H1 (cell line): ENCODE data around the gene AZGP1. TPM values are rescaled to one million over a fixed set of nuclear protein-coding genes. Genes with fewer than 3 reads are reported as not detected.

ENCODE experiments used
- CTCF ChIA-PET: fragments of 300-600 bp; sonication (Branson Sonifier 250); formaldehyde crosslinking; loops from one replicate; lab custom pipeline; 2021; ENCODE audit not compliant: partially characterized antibody; lab: Charles Lee
- POLR2A ChIA-PET: fragments of 300-600 bp; sonication (Branson Sonifier 250); formaldehyde crosslinking; loops from one replicate; lab custom pipeline; 2021; ENCODE audit warnings: inconsistent platforms; ENCODE audit not compliant: partially characterized antibody; lab: Charles Lee
- DNase-seq, 2 experiments: peaks; one replicate each; pipeline versions ENCODE4 v3.0.0 to v3.0.0-alpha.2; 2010 to 2022; ENCODE audit warnings: low spot score in 2 of 2, low read depth in 1 of 2, mixed read lengths in 1 of 2
- FAIRE-seq: peaks from 2 replicates; lab custom pipeline; 2011; peaks lifted over from hg19 to GRCh38; lab: Jason Lieb, UNC
- H2AFZ ChIP-seq: 2 replicates; pipeline ENCODE4 v1.8.1; 2012; ENCODE audit warnings: low read length, inconsistent platforms
- H2AK5ac ChIP-seq: 2 replicates; pipeline ENCODE4 v1.6.1; 2013; ENCODE audit warnings: low read depth, low read length
- H2BK120ac ChIP-seq: replicated peaks from 2 replicates; pipeline ENCODE3; 2013; ENCODE audit warnings: low read depth, low read length, inconsistent platforms
- H2BK12ac ChIP-seq: 2 replicates; pipeline ENCODE4 v1.6.1; 2013; ENCODE audit warnings: low read depth, low read length
- H2BK15ac ChIP-seq: 2 replicates; pipeline ENCODE4 v1.6.1; 2013; ENCODE audit warnings: low read length
- H2BK20ac ChIP-seq: 2 replicates; pipeline ENCODE4 v1.6.1; 2013; ENCODE audit warnings: low read length
- H2BK5ac ChIP-seq: 2 replicates; pipeline ENCODE4 v1.6.1; 2013; ENCODE audit warnings: low read depth, low read length
- H3K14ac ChIP-seq: 2 replicates; pipeline ENCODE4 v1.6.1; 2013; ENCODE audit warnings: inconsistent platforms; ENCODE audit not compliant: insufficient read length
- H3K18ac ChIP-seq: 2 replicates; pipeline ENCODE4 v1.6.1; 2013; ENCODE audit warnings: low read length; ENCODE audit errors: extremely low read depth
- H3K23ac ChIP-seq: 2 replicates; pipeline ENCODE4 v1.6.1; 2013; ENCODE audit warnings: inconsistent platforms; ENCODE audit not compliant: insufficient read length
- H3K23me2 ChIP-seq: 2 replicates; pipeline ENCODE4 v1.6.1; 2013; ENCODE audit warnings: low read depth, low read length
- H3K27ac ChIP-seq: 2 replicates; pipeline ENCODE4 v1.6.1; 2011; ENCODE audit warnings: low read depth, low read length, inconsistent platforms
- H3K27me3 ChIP-seq, 4 experiments: replicated peaks in 1 of 4; 1 replicate in 1 of 4; 2 replicates in 3 of 4; pipeline versions ENCODE4 v1.6.1 to v1.8.1; 2011 to 2013; ENCODE audit warnings: low read length in 3 of 4, mild to moderate bottlenecking in 3 of 4, inconsistent platforms in 2 of 4, mixed read lengths in 2 of 4, moderate library complexity in 1 of 4; ENCODE audit not compliant: control insufficient read depth in 3 of 4, insufficient read depth in 3 of 4; ENCODE audit errors: extremely low read depth in 1 of 4
- H3K36me3 ChIP-seq, 4 experiments: 2 replicates each; pipeline versions ENCODE4 v1.6.1 to v1.8.1; 2011 to 2013; ENCODE audit warnings: mild to moderate bottlenecking in 4 of 4, low read length in 3 of 4, moderate library complexity in 2 of 4, control low read depth in 1 of 4, inconsistent platforms in 1 of 4; ENCODE audit not compliant: insufficient read depth in 4 of 4, control insufficient read depth in 2 of 4
- H3K4ac ChIP-seq: replicated peaks from 2 replicates; pipeline ENCODE3; 2013; ENCODE audit warnings: low read length, low read depth, mixed read lengths, inconsistent platforms; ENCODE audit not compliant: insufficient read length
- H3K4me1 ChIP-seq, 4 experiments: replicated peaks in 1 of 4; 1 replicate in 1 of 4; 2 replicates in 3 of 4; pipeline versions ENCODE4 v1.6.1 to v1.8.1; 2011 to 2013; ENCODE audit warnings: low read length in 3 of 4, inconsistent platforms in 2 of 4, mixed read lengths in 1 of 4; ENCODE audit not compliant: insufficient read depth in 4 of 4, control insufficient read depth in 3 of 4
- H3K4me2 ChIP-seq, 2 experiments: 2 replicates each; pipeline versions ENCODE4 v1.6.1 to v1.8.1; 2011 to 2013; ENCODE audit warnings: low read depth in 2 of 2, low read length in 2 of 2, control low read depth in 1 of 2, inconsistent platforms in 1 of 2, mild to moderate bottlenecking in 1 of 2; ENCODE audit not compliant: insufficient read depth in 1 of 2
- H3K4me3 ChIP-seq, 4 experiments: fragments of 200-600, 300-600 bp in 1 of 4; sonication (generic), shearing (Covaris generic), sonication (Bioruptor Twin) in 1 of 4; 2 replicates each; pipeline versions ENCODE4 v1.5.1 to v1.8.1; 2011 to 2016; ENCODE audit warnings: low read length in 4 of 4, low read depth in 3 of 4, control low read depth in 2 of 4, inconsistent platforms in 2 of 4, mild to moderate bottlenecking in 2 of 4, mixed read lengths in 1 of 4, moderate library complexity in 1 of 4; ENCODE audit not compliant: insufficient read depth in 2 of 4; ENCODE audit errors: extremely low read depth in 1 of 4
- H3K56ac ChIP-seq: replicated peaks from 2 replicates; pipeline ENCODE3; 2013; ENCODE audit warnings: low read depth, mild to moderate bottlenecking, mixed read lengths, low read length, inconsistent platforms; ENCODE audit not compliant: insufficient read length
- H3K79me1 ChIP-seq: 2 replicates; pipeline ENCODE4 v1.6.1; 2013; ENCODE audit warnings: low read depth, low read length, control low read depth
- H3K79me2 ChIP-seq, 2 experiments: 2 replicates each; pipeline versions ENCODE4 v1.6.1 to v1.8.1; 2012 to 2013; ENCODE audit warnings: low read length in 2 of 2, mild to moderate bottlenecking in 2 of 2, inconsistent platforms in 1 of 2; ENCODE audit not compliant: insufficient read depth in 2 of 2, control insufficient read depth in 1 of 2
- H3K9ac ChIP-seq, 4 experiments: replicated peaks in 1 of 4; 1 replicate in 1 of 4; 2 replicates in 3 of 4; pipeline versions ENCODE4 v1.6.1 to v1.8.1; 2011 to 2013; ENCODE audit warnings: low read depth in 3 of 4, low read length in 3 of 4, control low read depth in 2 of 4, mild to moderate bottlenecking in 2 of 4, moderate library complexity in 2 of 4, inconsistent platforms in 1 of 4; ENCODE audit errors: extremely low read depth in 1 of 4
- H3K9me3 ChIP-seq, 2 experiments: 2 replicates each; pipeline versions ENCODE4 v1.6.1 to v1.8.1; 2012 to 2013; ENCODE audit warnings: mild to moderate bottlenecking in 2 of 2, moderate library complexity in 2 of 2, control low read depth in 1 of 2, inconsistent platforms in 1 of 2, low read depth in 1 of 2, low read length in 1 of 2, mixed read lengths in 1 of 2; ENCODE audit not compliant: insufficient read depth in 2 of 2
- H4K20me1 ChIP-seq, 2 experiments: replicated peaks in 1 of 2; 2 replicates each; pipeline versions ENCODE3 to v1.8.1; 2011 to 2013; ENCODE audit warnings: inconsistent platforms in 2 of 2, low read length in 2 of 2, mild to moderate bottlenecking in 1 of 2; ENCODE audit not compliant: insufficient read depth in 2 of 2, control insufficient read depth in 1 of 2
- H4K5ac ChIP-seq: 2 replicates; pipeline ENCODE4 v1.6.1; 2013; ENCODE audit warnings: low read length, low read depth, mixed read lengths, inconsistent platforms; ENCODE audit not compliant: insufficient read length
- H4K8ac ChIP-seq: 2 replicates; pipeline ENCODE4 v1.8.0; 2013; ENCODE audit warnings: mild to moderate bottlenecking, moderate library complexity, low read length, inconsistent platforms; ENCODE audit not compliant: insufficient read depth; ENCODE audit errors: extremely low read depth
- H4K91ac ChIP-seq: replicated peaks from 2 replicates; pipeline ENCODE3; 2013; ENCODE audit warnings: low read length, mixed read lengths, inconsistent platforms; ENCODE audit not compliant: insufficient read length
- ASH2L ChIP-seq: fragments of 200-600, 300-600 bp; sonication (generic); IDR thresholded peaks from one replicate; pipeline ENCODE4 v1.7.1; 2017; ENCODE audit warnings: low read length
- BRCA1 ChIP-seq: IDR thresholded peaks from 2 replicates; pipeline ENCODE4 v1.6.1; 2012; ENCODE audit warnings: low read depth, low read length, improper control_type of control experiment
- CEBPB ChIP-seq: IDR thresholded peaks from 2 replicates; pipeline ENCODE4 v1.6.1; 2012; ENCODE audit warnings: low read depth, low read length
- FOSL1 ChIP-seq: IDR thresholded peaks from 2 replicates; pipeline ENCODE4 v1.6.1; 2011; ENCODE audit warnings: mild to moderate bottlenecking, low read depth, low read length, moderate library complexity; ENCODE audit not compliant: insufficient read depth
- GTF2F1 ChIP-seq: IDR thresholded peaks from 2 replicates; pipeline ENCODE4 v1.6.1; 2012; ENCODE audit warnings: low read depth, low read length, improper control_type of control experiment, borderline replicate concordance
- JUN ChIP-seq: IDR thresholded peaks from 2 replicates; pipeline ENCODE4 v1.6.1; 2011; ENCODE audit warnings: low read depth, mild to moderate bottlenecking, improper control_type of control experiment, low read length
- JUND ChIP-seq: IDR thresholded peaks from 2 replicates; pipeline ENCODE4 v1.6.1; 2011; ENCODE audit warnings: mild to moderate bottlenecking, improper control_type of control experiment, low read length
- NRF1 ChIP-seq: IDR thresholded peaks from 2 replicates; pipeline ENCODE4 v1.6.1; 2011; ENCODE audit warnings: mild to moderate bottlenecking, low read depth, low read length, improper control_type of control experiment
- RXRA ChIP-seq: IDR thresholded peaks from 2 replicates; pipeline ENCODE4 v1.6.1; 2011; ENCODE audit warnings: low read depth, mild to moderate bottlenecking, low read length, moderate library complexity; ENCODE audit not compliant: insufficient read depth
- SAP30 ChIP-seq: fragments of 300-600 bp; sonication (generic); IDR thresholded peaks from 2 replicates; pipeline ENCODE4 v1.7.1; 2012; ENCODE audit warnings: low read length, moderate library complexity, mild to moderate bottlenecking, inconsistent platforms; ENCODE audit not compliant: insufficient read depth, insufficient replicate concordance
- SIX5 ChIP-seq: IDR thresholded peaks from 2 replicates; pipeline ENCODE4 v1.6.1; 2011; ENCODE audit warnings: mild to moderate bottlenecking, low read depth, low read length
- SRF ChIP-seq: IDR thresholded peaks from 2 replicates; pipeline ENCODE4 v1.6.1; 2011; ENCODE audit warnings: mild to moderate bottlenecking, low read depth, low read length, moderate library complexity
- ZNF274 ChIP-seq: IDR thresholded peaks from 2 replicates; pipeline ENCODE4 v1.7.0; 2012; ENCODE audit warnings: low read length, borderline replicate concordance; ENCODE audit errors: extremely low read depth
- WGBS, 2 experiments: shearing (Covaris generic) in 1 of 2; methylation state at CpG; one replicate each; pipeline versions ENCODE4 v1.1.6 to v1.1.7; 2013 to 2015; ENCODE audit warnings: low lambda C conversion rate in 2 of 2, mixed read lengths in 2 of 2, inconsistent platforms in 1 of 2, low coverage in 1 of 2, missing lambda C conversion rate in 1 of 2; ENCODE audit not compliant: insufficient replicate concordance in 2 of 2, insufficient coverage in 1 of 2, insufficient read length in 1 of 2; ENCODE audit errors: extremely low coverage in 1 of 2, missing lambda C conversion rate in 1 of 2; 5-methylcytosine and 5-hydroxymethylcytosine counted together
- polyA plus RNA-seq, 7 experiments: library from polyadenylated mRNA; depleted of rRNA in 3 of 7; stranded (reverse) in 5 of 7; unstranded in 2 of 7; fragments of >200 nt in 5 of 7; fragments of 200-250 nt in 2 of 7; gene quantifications; 1 replicate in 5 of 7; 2 replicates in 1 of 7; 4 replicates in 1 of 7; pipeline versions ENCODE4 v1.2.1 to v1.2.3, GENCODE V29; 2011 to 2013; ENCODE audit warnings: missing spikeins in 2 of 7, mixed read lengths in 2 of 7
- total RNA-seq: library from RNA; stranded (reverse); fragmentation: NEBNext Ultra II Directional; extraction: Animal tissue kit (Norgen Biotek cat#: 25700); gene quantifications from 2 replicates; pipeline ENCODE4 v1.2.1, GENCODE V29; 2021

AZGP1 gene
- total and polyA plus RNA-seq, 2 of the 8 experiments (the other 6 are each of a cell fraction or from before 2014, with no cell fraction given) = 0.52 to 0.68 TPM

DNA sequence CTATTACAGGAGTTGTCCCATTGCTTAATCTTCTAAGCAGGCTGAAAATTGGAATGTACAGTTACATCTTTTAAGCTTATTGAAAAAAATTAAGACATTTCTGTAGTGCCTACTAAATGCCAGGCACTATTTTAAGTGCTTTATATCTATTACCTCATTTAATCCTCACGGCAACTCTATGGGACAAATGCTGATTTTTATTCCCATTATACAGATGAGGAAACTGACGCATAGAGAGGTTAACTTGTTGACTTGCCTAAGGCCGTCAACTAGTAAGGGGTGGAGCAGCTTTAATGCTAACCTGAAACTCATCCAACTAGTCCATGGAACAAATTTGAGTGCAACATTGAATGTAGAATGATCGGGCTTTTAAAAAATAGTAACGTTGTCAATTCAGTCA, 42.0 kb upstream of the AZGP1 start:
- Histone ChIP-seq H3K79me1 (peaks cover 12% of the 10 kb centered on the region), H2AFZ (no peak overlapping the region), H2BK5ac (no peak overlapping the region), H4K20me1 (peaks cover 4 to 8% of the 10 kb centered on the region in 2 experiments), H4K5ac (no peak overlapping the region), H3K4me2 (no peak overlapping the region; a peak in 1 of 4 replicates), H3K36me3 (peaks cover 0 to 10% (median 2%) of the 10 kb centered on the region in 4 experiments; a peak in 4 of 8 replicates), H3K23ac (no peak overlapping the region), H3K4ac (no peak overlapping the region), H2AK5ac (no peak overlapping the region), H3K14ac (no peak overlapping the region), H2BK15ac (no peak overlapping the region), H3K18ac (no peak overlapping the region), H4K8ac (no peak overlapping the region), H3K79me2 (peaks cover 20 to 62% of the 10 kb centered on the region in 2 experiments)
- 94% methylated on average over 5 of the region's 5 CpGs; no CpG with 5 or more reads in 1 of the 2 experiments for WGBS, 2 experiments
- no peak for FAIRE-seq
- no peak for DNase-seq
- CTCF ChIA-PET = interaction anchor here (0.7 to 9.7 kb wide), 6 partner anchors 9 to 89 kb away, joined by 3 to 99 read pairs (median 4); no protein-coding TSS in a partner anchor
- TF ChIP-seq ZNF274 (no peak), CEBPB (no peak), JUND (no peak), FOSL1 (no peak), BRCA1 (no peak), NRF1 (no peak), RXRA (no peak), SIX5 (no peak), JUN (no peak), SRF (no peak), ASH2L (no peak), SAP30 (no peak), GTF2F1 (no peak)
- TF ChIP-seq, all 59 proteins: peak for 0
- Histone ChIP-seq H2BK20ac (no peak overlapping the region), H3K9me3 (no peaks in the 10 kb centered on the region), H2BK120ac (no peak overlapping the region), H3K23me2 (peaks cover 9% of the 10 kb centered on the region), H3K27me3 (no peaks in the 10 kb centered on the region), H3K27ac (no peak overlapping the region), H4K91ac (no peak overlapping the region), H3K9ac (no peak overlapping the region), H3K56ac (no peak overlapping the region), H3K4me1 (peaks cover 0 to 4% (median 1%) of the 10 kb centered on the region in 4 experiments; a peak in 3 of 7 replicates), H3K4me3 (no peak overlapping the region), H2BK12ac (no peak overlapping the region)
- POLR2A ChIA-PET = interaction anchor here (1.1 to 7.4 kb wide), 5 partner anchors 12 to 46 kb away, joined by 3 to 47 read pairs (median 3); partner anchors contain the start of gene ZSCAN21
